GM18499 (cell line): ENCODE results near the gene DDIAS.
A peak's percentile ranks its signal among the peaks of the same experiment; 100 is the strongest.

ENCODE experiments used
- ATAC-seq: cut with Tn5 transposase; IDR thresholded peaks from one replicate; pipeline ENCODE4 v1.9.1; 2021; ENCODE audit warnings: moderate number of reproducible peaks; ENCODE audit not compliant: insufficient read depth, unreplicated experiment

The DDIAS gene

DNA sequence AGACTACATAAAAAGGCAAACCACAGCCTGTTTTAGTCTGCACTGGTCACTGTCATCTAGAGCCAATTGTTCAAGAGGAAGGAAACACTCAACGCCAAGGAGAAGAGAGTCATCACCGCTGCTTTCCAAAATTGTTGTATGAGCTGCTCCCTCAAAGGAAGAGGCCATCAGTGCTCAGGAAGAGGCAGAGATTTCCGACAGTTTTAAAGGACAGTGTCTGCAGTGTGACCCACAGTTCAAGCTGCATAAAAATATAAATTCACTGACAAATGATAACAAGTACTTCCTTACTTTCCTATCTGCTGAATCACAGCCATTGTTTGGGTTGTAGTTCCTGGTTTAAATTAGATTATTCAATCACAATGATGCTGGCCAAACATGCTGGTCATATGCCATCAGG, 17.7 kb upstream of the DDIAS start:
- no peak for ATAC-seq

- ATAC-seq: no peak
Observed at GRCh38 chr11:82889133-82890001, 12.2 kb upstream of the DDIAS start.

GRCh38 chr11:82890002-82890341, 11.6 kb upstream of the DDIAS start:
- no peak for ATAC-seq

- ATAC-seq: no peak
Observed at GRCh38 chr11:82890936-82891335, 10.6 kb upstream of the DDIAS start.

GRCh38 chr11:82892611-82893169, 8.8 kb upstream of the DDIAS start:
- no peak for ATAC-seq

GRCh38 chr11:82895437-82896091, 6.0 kb upstream of the DDIAS start:
- ATAC-seq: no peak

- ATAC-seq: no peak
Observed at GRCh38 chr11:82896183-82896582, 5.4 kb upstream of the DDIAS start.

- ATAC-seq: no peak
Observed at GRCh38 chr11:82898241-82898640, 3.3 kb upstream of the DDIAS start.

- ATAC-seq: no peak
Observed at GRCh38 chr11:82899186-82899820, 2.2 kb upstream of the DDIAS start.

DNA sequence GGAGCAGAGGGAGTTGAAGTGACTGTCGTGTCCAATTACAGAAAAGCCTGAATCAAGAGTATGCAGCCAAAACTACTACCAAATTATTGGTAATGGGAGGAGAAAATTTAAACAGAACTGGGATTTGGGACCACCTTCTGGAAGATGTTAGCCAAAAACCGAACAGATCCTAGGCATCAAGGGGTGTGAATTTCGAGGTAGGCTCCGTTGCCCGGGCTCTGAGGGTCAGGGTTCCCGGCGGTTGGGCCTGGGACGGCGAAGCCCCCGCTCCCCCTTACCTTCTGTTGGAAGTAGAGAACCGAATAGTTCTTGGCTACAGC, 1.6 kb upstream of the DDIAS start:
- no peak for ATAC-seq

DNA sequence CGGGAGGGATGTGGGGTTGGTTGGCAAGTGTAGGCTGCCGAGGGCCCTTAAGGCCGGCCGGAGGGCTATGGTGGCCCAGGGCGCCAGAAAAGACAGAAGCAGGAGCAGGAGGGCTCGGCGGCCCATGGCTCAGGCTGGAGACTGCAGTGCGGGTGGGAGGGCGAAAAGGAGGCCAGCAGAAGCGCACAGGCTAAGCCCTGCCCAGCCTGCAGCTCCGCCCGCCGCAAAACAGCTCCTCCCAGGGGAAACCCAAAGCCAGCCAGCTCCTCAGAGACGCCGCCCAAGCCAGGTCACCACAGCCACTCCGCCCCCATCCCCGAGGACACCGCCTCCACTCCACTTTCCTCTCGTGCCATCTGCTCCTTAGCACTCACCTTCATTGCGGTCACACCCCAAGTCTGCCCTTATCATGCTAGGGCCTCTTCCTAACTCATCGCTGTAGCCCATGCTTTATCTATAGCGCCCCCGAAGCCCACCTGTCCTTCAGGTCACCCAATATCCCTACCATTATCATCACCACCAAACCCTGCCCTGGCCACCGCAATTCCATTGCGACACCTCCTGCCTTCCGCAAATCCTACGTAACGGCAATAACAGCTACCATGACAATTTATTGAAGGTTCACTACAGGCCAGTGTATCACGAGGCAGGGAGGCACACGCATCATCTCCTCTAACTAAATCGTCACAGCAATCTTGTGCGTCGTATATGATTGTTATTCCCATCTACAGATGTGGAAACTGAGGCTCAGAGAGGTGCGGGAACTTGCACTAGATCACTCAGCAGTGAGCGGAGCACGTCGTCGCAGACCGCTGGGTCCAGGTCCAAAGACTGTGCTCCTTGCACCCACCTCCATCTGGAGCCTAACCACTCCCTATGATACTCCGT, 1.0 kb upstream of the DDIAS start, which contains the start of gene PRCP:
PRCP (minus strand) TSS at position 154 of the 888 bp plus-strand sequence; CDS start at position 126, 28 bp downstream.
- ATAC-seq: peak; percentile 67

DNA sequence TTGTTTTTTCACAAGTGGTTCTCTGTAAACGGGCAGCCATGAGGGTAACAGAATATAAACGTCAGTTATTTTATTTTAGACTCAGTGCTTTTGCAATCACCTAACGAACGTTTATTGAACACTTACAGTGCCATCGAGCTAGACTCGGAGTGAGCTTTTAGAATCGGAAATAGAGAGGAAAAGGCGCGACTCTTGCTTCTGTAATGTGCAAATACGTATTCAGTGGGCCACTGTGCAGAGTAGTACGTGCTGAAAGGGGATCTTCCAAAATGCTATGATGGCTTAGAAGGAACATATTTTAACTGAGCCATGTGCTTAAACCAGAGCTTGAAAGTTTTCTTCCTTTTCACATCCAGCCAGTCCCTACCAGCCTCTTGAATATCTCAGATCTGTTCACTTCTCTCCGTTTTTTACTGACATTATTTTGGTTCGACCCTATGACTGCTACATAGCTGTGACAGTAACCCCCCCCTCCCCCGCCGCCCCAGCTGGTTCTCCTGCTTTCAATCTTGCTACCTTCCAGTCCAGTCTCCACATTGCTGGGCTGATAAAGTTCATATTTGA, 468 bp downstream of the DDIAS start:
- no peak for ATAC-seq

GRCh38 chr11:82902880-82903279, 1.3 kb downstream of the DDIAS start:
- no peak for ATAC-seq

GRCh38 chr11:82903843-82904586, 2.5 kb downstream of the DDIAS start:
- ATAC-seq: no peak

DNA sequence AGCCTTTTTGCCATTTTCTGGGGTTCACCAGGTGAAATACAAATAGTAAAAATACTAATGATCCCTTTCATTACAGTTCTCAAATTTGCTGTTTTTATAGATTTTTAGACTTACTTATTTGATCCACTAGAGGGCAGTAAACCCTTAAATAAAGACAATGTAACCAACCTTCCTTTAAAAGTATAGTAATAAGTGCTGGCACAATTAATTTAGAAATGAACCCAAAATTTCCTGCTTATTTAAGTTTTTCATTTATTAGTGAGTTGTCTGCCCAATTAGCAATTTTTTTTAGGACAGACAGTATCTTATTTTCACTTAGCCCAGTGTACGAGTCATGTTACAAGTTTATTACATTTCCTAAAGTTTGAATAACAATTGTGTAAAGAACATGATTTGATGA, 4.7 kb downstream of the DDIAS start:
- ATAC-seq: no peak

- ATAC-seq: no peak
Observed at GRCh38 chr11:82906931-82907330, 5.4 kb downstream of the DDIAS start.

DNA sequence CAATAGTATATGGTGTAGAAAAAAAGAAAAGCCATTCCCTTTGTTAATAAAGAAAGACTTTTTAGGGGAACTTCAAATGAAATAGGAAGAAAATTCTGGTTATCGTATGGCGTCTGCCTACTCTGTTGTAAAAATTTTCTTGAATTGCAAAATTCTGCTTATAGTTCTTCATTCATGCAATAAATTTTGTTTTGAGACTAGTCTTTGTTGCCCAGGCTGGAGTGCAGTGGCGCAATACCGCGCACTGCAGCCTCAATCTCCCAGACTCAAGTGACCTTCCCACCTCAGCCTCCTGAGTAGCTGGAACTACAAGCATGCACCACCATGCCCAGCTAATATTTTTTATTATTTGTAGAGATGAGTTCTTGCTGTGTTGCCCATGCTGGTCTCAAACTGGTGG, 5.8 kb downstream of the DDIAS start:
- no peak for ATAC-seq

GRCh38 chr11:82908311-82908710, 6.8 kb downstream of the DDIAS start:
- no peak for ATAC-seq

GRCh38 chr11:82909015-82909640, 7.6 kb downstream of the DDIAS start:
- ATAC-seq: no peak
